Astrocyte (in vitro differentiated cells and primary cell): ENCODE measurements around the gene FOXF1. TPM values are rescaled to one million over a fixed set of nuclear protein-coding genes. Genes with fewer than 3 reads are reported as not detected.

Experiments
- DNase-seq: peaks from one replicate; pipeline ENCODE4 v3.0.0-alpha.2; 2010; ENCODE audit warnings: low read depth
- FAIRE-seq: peaks from 2 replicates; lab custom pipeline; 2011; peaks lifted over from hg19 to GRCh38; lab: Jason Lieb, UNC
- H2AFZ ChIP-seq: 2 replicates; pipeline ENCODE4 v1.6.0; 2012; ENCODE audit warnings: low read depth, low read length, inconsistent platforms
- H3K27ac ChIP-seq: 2 replicates; pipeline ENCODE4 v1.5.1; 2011; ENCODE audit warnings: low read depth, low read length, inconsistent platforms
- H3K27me3 ChIP-seq: 2 replicates; pipeline ENCODE4 v1.6.0; 2011; ENCODE audit warnings: low read length, inconsistent platforms; ENCODE audit not compliant: insufficient read depth
- H3K36me3 ChIP-seq: 2 replicates; pipeline ENCODE4 v1.5.1; 2011; ENCODE audit warnings: low read length, inconsistent platforms; ENCODE audit not compliant: insufficient read depth
- H3K4me1 ChIP-seq: 2 replicates; pipeline ENCODE4 v1.5.1; 2011; ENCODE audit warnings: low read length, inconsistent platforms; ENCODE audit not compliant: insufficient read depth
- H3K4me2 ChIP-seq: 2 replicates; pipeline ENCODE4 v1.6.0; 2012; ENCODE audit warnings: low read length, inconsistent platforms
- H3K4me3 ChIP-seq: 2 replicates; pipeline ENCODE4 v1.5.1; 2011; ENCODE audit warnings: low read depth, mild to moderate bottlenecking, low read length, inconsistent platforms; ENCODE audit not compliant: insufficient read depth
- H3K79me2 ChIP-seq: 2 replicates; pipeline ENCODE4 v1.6.0; 2012; ENCODE audit warnings: mild to moderate bottlenecking, low read length, inconsistent platforms; ENCODE audit not compliant: insufficient read depth
- H3K9ac ChIP-seq: 2 replicates; pipeline ENCODE4 v1.6.0; 2012; ENCODE audit warnings: mild to moderate bottlenecking, low read length, inconsistent platforms
- H3K9me3 ChIP-seq: 2 replicates; pipeline ENCODE4 v1.5.1; 2012; ENCODE audit warnings: low read depth, mild to moderate bottlenecking, low read length, inconsistent platforms; ENCODE audit not compliant: insufficient read depth
- H4K20me1 ChIP-seq: 2 replicates; pipeline ENCODE4 v1.6.0; 2012; ENCODE audit warnings: low read length, inconsistent platforms; ENCODE audit not compliant: insufficient read depth
- H3K27ac Mint-ChIP-seq: one replicate; pipeline ENCODE4 v1.8.0; 2021; ENCODE audit warnings: mild to moderate bottlenecking, mixed read lengths; ENCODE audit not compliant: unreplicated experiment
- H3K27me3 Mint-ChIP-seq: one replicate; pipeline ENCODE4 v1.8.0; 2021; ENCODE audit warnings: low read depth, mixed read lengths; ENCODE audit not compliant: unreplicated experiment
- H3K36me3 Mint-ChIP-seq: one replicate; pipeline ENCODE4 v1.8.0; 2021; ENCODE audit warnings: low read depth, mixed read lengths; ENCODE audit not compliant: unreplicated experiment
- H3K4me1 Mint-ChIP-seq: one replicate; pipeline ENCODE4 v1.8.0; 2021; ENCODE audit warnings: low read depth, mixed read lengths; ENCODE audit not compliant: unreplicated experiment
- H3K4me3 Mint-ChIP-seq: one replicate; pipeline ENCODE4 v1.8.0; 2021; ENCODE audit warnings: mild to moderate bottlenecking, moderate library complexity, mixed read lengths; ENCODE audit not compliant: unreplicated experiment
- H3K9me3 Mint-ChIP-seq: one replicate; pipeline ENCODE4 v1.8.0; 2021; ENCODE audit warnings: mild to moderate bottlenecking, mixed read lengths; ENCODE audit not compliant: unreplicated experiment
- EZH2 ChIP-seq: IDR thresholded peaks from 2 replicates; pipeline ENCODE4 v1.6.1; 2012; ENCODE audit warnings: mild to moderate bottlenecking, low read length, inconsistent platforms; ENCODE audit not compliant: insufficient read depth
- total RNA-seq: library from RNA; stranded (reverse); gene quantifications from 2 replicates; pipeline ENCODE4 v1.2.1, GENCODE V29; 2021
- TF ChIP-seq, protein P1 (sequence below): IDR thresholded peaks from 2 replicates; pipeline ENCODE4 v1.5.1; 2011; ENCODE audit warnings: low read depth, mild to moderate bottlenecking, inconsistent platforms, low read length, moderate library complexity; ENCODE audit not compliant: insufficient read depth

Gene FOXF1
- total RNA-seq, 1 donor from 2014 or later = 0.07 TPM

DNA sequence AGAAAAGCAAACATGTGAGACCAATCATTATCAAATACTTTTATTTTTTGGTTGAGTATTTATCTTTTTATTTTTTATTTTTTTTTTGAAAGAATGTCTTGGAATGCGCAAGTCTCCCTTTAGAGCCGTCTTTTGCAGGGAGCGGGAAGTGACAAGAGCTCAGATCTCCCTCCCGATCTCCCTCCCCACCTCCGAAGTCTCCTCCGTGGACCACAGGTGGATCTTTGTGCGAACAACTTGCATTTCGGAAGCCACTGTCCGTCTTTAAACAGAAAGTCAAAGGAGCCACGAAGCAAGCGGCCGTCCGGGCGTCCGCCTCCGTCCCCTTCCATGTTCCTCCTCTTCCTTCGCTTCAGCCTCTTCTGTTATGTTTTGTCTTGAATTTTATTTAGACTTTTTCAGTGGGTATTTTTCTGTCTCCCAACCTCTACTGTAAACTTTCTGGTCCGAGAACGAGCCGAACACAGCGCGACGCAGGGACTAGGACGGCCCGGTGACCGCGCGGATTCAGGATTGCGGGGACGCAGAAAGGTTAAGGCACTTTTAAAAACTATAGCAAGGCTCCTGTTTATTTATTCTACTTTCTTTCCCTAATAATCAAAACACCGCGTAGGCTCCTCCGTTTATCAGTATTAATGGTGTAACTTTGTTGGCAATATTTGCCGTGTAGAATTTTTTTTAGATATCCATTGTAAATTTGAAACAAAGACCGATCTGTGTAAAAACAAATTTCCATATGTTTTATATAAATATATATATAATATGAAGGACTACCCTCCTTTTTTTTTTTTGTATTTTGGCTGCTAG, 3.3 kb downstream of the FOXF1 start:
- H2AFZ ChIP-seq = no peak overlapping the region
- peak overlapping the region; percentile 88 for H3K4me2 ChIP-seq
- Mint-ChIP-seq H3K27me3 (peaks cover 62% of the 10 kb centered on the region), H3K36me3 (no peaks in the 10 kb centered on the region), H3K4me3 (no peak overlapping the region), H3K27ac (peak overlapping the region; percentile 92), H3K4me1 (peaks cover 2% of the 10 kb centered on the region), H3K9me3 (peaks cover 20% of the 10 kb centered on the region)
- H4K20me1 ChIP-seq = peaks cover 41% of the 10 kb centered on the region
- H3K4me1 ChIP-seq = peaks cover 5% of the 10 kb centered on the region
- FAIRE-seq = no peak
- H3K27me3 ChIP-seq = peaks cover 54% of the 10 kb centered on the region
- peak overlapping the region; percentile 77 for H3K9ac ChIP-seq
- DNase-seq = no peak
- no peak overlapping the region for H3K27ac ChIP-seq
- H3K36me3 ChIP-seq = no peaks in the 10 kb centered on the region
- peaks cover 3% of the 10 kb centered on the region for H3K9me3 ChIP-seq
- H3K4me3 ChIP-seq = peak overlapping the region; percentile 71
- H3K79me2 ChIP-seq = peaks cover 43% of the 10 kb centered on the region
- no peak for TF ChIP-seq EZH2
- TF ChIP-seq, protein P1, sequence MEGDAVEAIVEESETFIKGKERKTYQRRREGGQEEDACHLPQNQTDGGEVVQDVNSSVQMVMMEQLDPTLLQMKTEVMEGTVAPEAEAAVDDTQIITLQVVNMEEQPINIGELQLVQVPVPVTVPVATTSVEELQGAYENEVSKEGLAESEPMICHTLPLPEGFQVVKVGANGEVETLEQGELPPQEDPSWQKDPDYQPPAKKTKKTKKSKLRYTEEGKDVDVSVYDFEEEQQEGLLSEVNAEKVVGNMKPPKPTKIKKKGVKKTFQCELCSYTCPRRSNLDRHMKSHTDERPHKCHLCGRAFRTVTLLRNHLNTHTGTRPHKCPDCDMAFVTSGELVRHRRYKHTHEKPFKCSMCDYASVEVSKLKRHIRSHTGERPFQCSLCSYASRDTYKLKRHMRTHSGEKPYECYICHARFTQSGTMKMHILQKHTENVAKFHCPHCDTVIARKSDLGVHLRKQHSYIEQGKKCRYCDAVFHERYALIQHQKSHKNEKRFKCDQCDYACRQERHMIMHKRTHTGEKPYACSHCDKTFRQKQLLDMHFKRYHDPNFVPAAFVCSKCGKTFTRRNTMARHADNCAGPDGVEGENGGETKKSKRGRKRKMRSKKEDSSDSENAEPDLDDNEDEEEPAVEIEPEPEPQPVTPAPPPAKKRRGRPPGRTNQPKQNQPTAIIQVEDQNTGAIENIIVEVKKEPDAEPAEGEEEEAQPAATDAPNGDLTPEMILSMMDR = no peak

DNA sequence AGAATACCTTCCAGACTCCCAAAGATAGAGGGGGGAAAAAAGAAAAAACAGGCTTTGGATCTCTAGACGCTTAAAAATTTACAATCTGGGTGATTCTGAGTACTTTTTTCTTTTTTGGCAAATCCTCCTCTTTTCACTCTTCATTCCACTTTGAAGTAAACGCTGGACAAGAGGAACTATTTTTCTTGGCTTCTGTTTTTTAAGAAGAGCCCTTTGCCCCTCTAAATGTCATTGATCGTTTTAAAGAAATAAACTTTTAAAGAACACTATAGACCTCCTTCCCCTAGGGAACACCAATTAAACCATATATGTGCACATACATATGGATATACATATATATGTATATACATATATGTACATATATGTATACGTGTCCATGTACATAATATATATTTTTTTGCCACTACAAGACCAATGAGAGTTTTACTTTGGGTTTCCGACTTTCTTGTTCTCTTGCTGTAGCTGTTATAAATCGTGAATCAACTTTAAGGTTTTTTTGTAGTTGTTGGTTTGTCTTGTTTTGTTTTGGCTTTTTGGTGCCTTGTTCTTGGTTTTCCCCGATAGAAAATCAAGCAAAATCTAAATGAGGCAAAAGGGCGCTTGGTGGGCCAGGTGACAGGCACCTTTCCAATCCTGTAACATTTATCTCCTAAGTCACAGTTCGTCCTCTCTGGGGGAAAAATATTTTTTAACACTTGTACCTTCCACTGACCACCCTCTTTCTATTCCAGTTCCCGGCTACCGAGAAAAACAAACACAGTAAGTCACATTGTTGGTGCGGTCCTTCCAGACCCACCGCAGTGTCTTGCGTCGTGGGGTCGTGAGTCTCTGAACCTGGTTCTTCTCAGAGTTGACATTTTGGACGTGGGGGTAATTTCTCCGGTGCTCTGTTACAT, 4.4 kb downstream of the FOXF1 start:
- Histone ChIP-seq H3K27ac (no peak overlapping the region), H3K27me3 (peaks cover 50% of the 10 kb centered on the region), H3K9ac (no peak overlapping the region), H3K9me3 (peaks cover 3% of the 10 kb centered on the region), H3K36me3 (no peaks in the 10 kb centered on the region), H2AFZ (no peak overlapping the region), H3K4me2 (peak overlapping the region; percentile 83), H3K79me2 (peaks cover 43% of the 10 kb centered on the region), H3K4me1 (no peaks in the 10 kb centered on the region), H3K4me3 (peak overlapping the region; percentile 29), H4K20me1 (peaks cover 41% of the 10 kb centered on the region)
- Mint-ChIP-seq H3K27me3 (peaks cover 66% of the 10 kb centered on the region), H3K9me3 (peaks cover 16% of the 10 kb centered on the region), H3K4me1 (no peaks in the 10 kb centered on the region), H3K36me3 (no peaks in the 10 kb centered on the region), H3K27ac (no peak overlapping the region), H3K4me3 (no peak overlapping the region)
- DNase-seq (no peak), FAIRE-seq (no peak)
- TF ChIP-seq, protein P1 = no peak
- TF ChIP-seq EZH2 = no peak
